ENCODE measurements around the gene DKK1. TPM values are rescaled to one million over a fixed set of nuclear protein-coding genes. Genes with fewer than 3 reads are reported as not detected.

The DKK1 gene
- total RNA-seq, 2 donors from 2014 or later: not detected

- 52 to 66% methylated on average over 4 of the region's 4 CpGs for WGBS, 2 donors
- TF ChIP-seq CTCF (IDR thresholded peaks at IDR 0.05) (no peak), POLR2A (IDR thresholded peaks at IDR 0.05) (no peak)
- intact Hi-C loops (cut with DNase I): no loop called here
- no peak overlapping the region for H3K4me3 ChIP-seq
- H3K9me3 ChIP-seq: no peaks in the 10 kb centered on the region
- no peaks in the 10 kb centered on the region for H3K36me3 ChIP-seq (replicated peaks in 1 of 2; ENCODE audit: insufficient read depth in 1 of 2, low read depth in 2 of 2)
- H3K27me3 ChIP-seq: no peaks in the 10 kb centered on the region
- DNase-seq (no peak), ATAC-seq (no peak)
- no peak overlapping the region for H3K27ac ChIP-seq
- no peaks in the 10 kb centered on the region for H3K4me1 ChIP-seq
Measured at GRCh38 chr10:52269233-52269632, 44.8 kb upstream of the DKK1 start.

- H3K4me1 ChIP-seq: no peaks in the 10 kb centered on the region
- peaks cover 0 to 3% (median 0%) of the 10 kb centered on the region in 3 donors for H3K9me3 ChIP-seq
- H3K36me3 ChIP-seq (replicated peaks in 1 of 2; ENCODE audit: insufficient read depth in 1 of 2, low read depth in 2 of 2): no peaks in the 10 kb centered on the region
- TF ChIP-seq POLR2A (IDR thresholded peaks at IDR 0.05) (no peak), CTCF (IDR thresholded peaks at IDR 0.05) (no peak)
- 69 to 89% methylated on average over 2 of the region's 2 CpGs for WGBS, 2 donors
- intact Hi-C loops (cut with DNase I): no loop called here
- H3K4me3 ChIP-seq: no peak overlapping the region
- no peaks in the 10 kb centered on the region for H3K27me3 ChIP-seq
- no peak for ATAC-seq
- no peak overlapping the region for H3K27ac ChIP-seq
- DNase-seq: no peak
Measured at GRCh38 chr10:52276163-52276562, 37.9 kb upstream of the DKK1 start.

- no peaks in the 10 kb centered on the region for H3K36me3 ChIP-seq (replicated peaks in 1 of 2; ENCODE audit: insufficient read depth in 1 of 2, low read depth in 2 of 2)
- 39 to 45% methylated on average over 1 of the region's 1 CpG for WGBS, 2 donors
- ATAC-seq (no peak), DNase-seq (no peak)
- no peaks in the 10 kb centered on the region for H3K4me1 ChIP-seq
- intact Hi-C loops (cut with DNase I): no loop called here
- no peak overlapping the region for H3K4me3 ChIP-seq
- H3K27me3 ChIP-seq: no peaks in the 10 kb centered on the region
- no peak overlapping the region for H3K27ac ChIP-seq
- peaks cover 0 to 3% (median 0%) of the 10 kb centered on the region in 3 donors for H3K9me3 ChIP-seq
- TF ChIP-seq POLR2A (IDR thresholded peaks at IDR 0.05): no peak
- TF ChIP-seq CTCF (IDR thresholded peaks at IDR 0.05): no peak
Measured at GRCh38 chr10:52276986-52277385, 37.1 kb upstream of the DKK1 start.

- no peak overlapping the region for H3K4me3 ChIP-seq
- no peak overlapping the region for H3K27ac ChIP-seq
- intact Hi-C loops (cut with DNase I): no loop called here
- H3K4me1 ChIP-seq: no peaks in the 10 kb centered on the region
- DNase-seq (no peak), ATAC-seq (no peak)
- 46 to 64% methylated on average over 3 of the region's 3 CpGs for WGBS, 2 donors
- H3K36me3 ChIP-seq (replicated peaks in 1 of 2; ENCODE audit: insufficient read depth in 1 of 2, low read depth in 2 of 2): no peaks in the 10 kb centered on the region
- H3K27me3 ChIP-seq: no peaks in the 10 kb centered on the region
- TF ChIP-seq POLR2A (IDR thresholded peaks at IDR 0.05) (no peak), CTCF (IDR thresholded peaks at IDR 0.05) (no peak)
- H3K9me3 ChIP-seq: peaks cover 0 to 3% (median 0%) of the 10 kb centered on the region in 3 donors
Measured at GRCh38 chr10:52279546-52279945, 34.5 kb upstream of the DKK1 start.

- peaks cover 0 to 3% (median 0%) of the 10 kb centered on the region in 3 donors for H3K9me3 ChIP-seq
- no peaks in the 10 kb centered on the region for H3K36me3 ChIP-seq (replicated peaks in 1 of 2; ENCODE audit: insufficient read depth in 1 of 2, low read depth in 2 of 2)
- H3K4me3 ChIP-seq: no peak overlapping the region
- DNase-seq: no peak
- TF ChIP-seq POLR2A (IDR thresholded peaks at IDR 0.05) (no peak), CTCF (IDR thresholded peaks at IDR 0.05) (no peak)
- H3K27ac ChIP-seq: no peak overlapping the region
- H3K27me3 ChIP-seq: no peaks in the 10 kb centered on the region
- H3K4me1 ChIP-seq: no peaks in the 10 kb centered on the region
- WGBS, 2 donors: 75 to 83% methylated on average over 1 of the region's 1 CpG
- ATAC-seq: no peak
- intact Hi-C loops (cut with DNase I): no loop called here
Measured at GRCh38 chr10:52280051-52280450, 34.0 kb upstream of the DKK1 start.

Measured in body of pancreas (tissue), 4 donors.